ENCODE measurements around the gene RPL39L. TPM values are rescaled to one million over a fixed set of nuclear protein-coding genes. Genes with fewer than 3 reads are reported as not detected.

The RPL39L gene
- total and polyA plus RNA-seq, 5 experiments from 2014 or later = 1.2 to 11.2 (median 3.8) TPM

DNA sequence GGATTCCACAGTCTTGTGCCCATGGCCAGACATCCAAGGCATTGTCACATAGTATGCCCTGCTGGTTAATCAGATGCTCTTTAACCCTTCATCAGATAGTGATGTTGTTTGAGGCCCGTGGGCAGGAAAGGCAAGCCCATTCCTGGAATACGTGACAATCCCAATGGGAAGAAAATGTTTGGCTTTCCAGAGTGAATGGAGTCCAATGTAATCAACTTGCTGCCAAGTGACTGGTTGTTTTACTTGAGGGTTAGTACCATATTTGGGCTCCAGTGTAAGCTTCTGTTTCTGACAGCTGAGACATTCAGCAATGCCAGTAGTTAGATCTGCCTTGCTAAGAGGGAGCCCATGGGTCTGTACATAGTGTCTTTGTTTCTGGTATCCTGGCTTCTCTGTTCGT is 31.3 kb downstream of the RPL39L start:
- no peaks in the 10 kb centered on the region for H3K36me3 Mint-ChIP-seq
- H3K4me1 Mint-ChIP-seq = peaks cover 2 to 4% (median 4%) of the 10 kb centered on the region in 4 donors
- DNase-seq (no peak), ATAC-seq (no peak)
- H3K4me3 Mint-ChIP-seq = no peak overlapping the region
- H3K9me3 Mint-ChIP-seq = no peaks in the 10 kb centered on the region
- H3K27me3 Mint-ChIP-seq = no peaks in the 10 kb centered on the region
- POLR2A ChIA-PET = no interaction called here
- H3K27ac Mint-ChIP-seq = no peak overlapping the region

DNA sequence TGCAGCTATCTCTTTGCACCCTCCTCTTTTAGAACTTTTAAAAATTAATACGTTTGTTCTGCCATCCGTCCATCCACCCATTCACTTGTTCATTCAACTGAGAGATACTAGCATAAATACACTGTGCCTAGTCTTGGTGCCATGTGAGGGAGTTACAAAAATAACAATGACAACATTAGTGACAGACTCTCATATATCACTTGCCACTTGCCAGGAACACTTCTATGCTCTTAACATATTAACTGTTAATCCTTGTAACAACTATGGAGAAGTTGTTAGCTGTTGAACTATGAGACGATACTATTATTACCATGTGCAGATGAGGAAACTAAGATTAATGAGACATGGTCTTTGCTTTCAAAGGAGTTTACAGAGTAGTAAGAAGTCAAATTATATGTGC is 33.6 kb downstream of the RPL39L start:
- ATAC-seq = no peak
- POLR2A ChIA-PET = no interaction called here

DNA sequence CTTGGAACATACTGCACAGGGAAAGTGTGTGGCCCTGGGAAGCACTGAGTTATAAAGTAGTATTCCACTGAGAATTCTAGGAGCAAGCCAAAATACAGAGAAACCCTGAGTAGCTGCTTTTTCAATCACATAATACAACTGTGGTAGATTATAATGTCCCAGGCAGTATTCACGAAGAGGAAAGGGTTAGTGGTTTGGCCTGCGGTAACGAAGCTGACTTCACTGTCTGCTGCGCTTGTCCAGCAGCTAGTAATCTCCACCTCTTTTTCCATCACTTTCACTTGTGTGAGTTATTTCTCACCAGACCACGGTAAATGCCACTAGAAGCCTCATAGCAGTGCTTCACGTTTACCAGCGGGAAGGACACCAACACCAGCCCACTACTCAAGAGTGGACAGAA is 34.4 kb downstream of the RPL39L start:
- H3K4me3 Mint-ChIP-seq = no peak overlapping the region
- no peaks in the 10 kb centered on the region for H3K27me3 Mint-ChIP-seq
- ATAC-seq = no peak
- H3K9me3 Mint-ChIP-seq = no peaks in the 10 kb centered on the region
- POLR2A ChIA-PET = no interaction called here
- no peak for DNase-seq
- peaks cover 13 to 20% (median 18%) of the 10 kb centered on the region in 4 donors for H3K4me1 Mint-ChIP-seq
- H3K36me3 Mint-ChIP-seq = no peaks in the 10 kb centered on the region
- H3K27ac Mint-ChIP-seq = no peak overlapping the region

More for the DNA sequence above, 33.6 kb downstream of the RPL39L start:
- peaks cover 13 to 20% (median 18%) of the 10 kb centered on the region in 4 donors for H3K4me1 Mint-ChIP-seq
- no peaks in the 10 kb centered on the region for H3K27me3 Mint-ChIP-seq
- no peaks in the 10 kb centered on the region for H3K9me3 Mint-ChIP-seq
- no peak for DNase-seq
- H3K36me3 Mint-ChIP-seq = no peaks in the 10 kb centered on the region
- no peak overlapping the region for H3K4me3 Mint-ChIP-seq
- H3K27ac Mint-ChIP-seq = no peak overlapping the region

DNA sequence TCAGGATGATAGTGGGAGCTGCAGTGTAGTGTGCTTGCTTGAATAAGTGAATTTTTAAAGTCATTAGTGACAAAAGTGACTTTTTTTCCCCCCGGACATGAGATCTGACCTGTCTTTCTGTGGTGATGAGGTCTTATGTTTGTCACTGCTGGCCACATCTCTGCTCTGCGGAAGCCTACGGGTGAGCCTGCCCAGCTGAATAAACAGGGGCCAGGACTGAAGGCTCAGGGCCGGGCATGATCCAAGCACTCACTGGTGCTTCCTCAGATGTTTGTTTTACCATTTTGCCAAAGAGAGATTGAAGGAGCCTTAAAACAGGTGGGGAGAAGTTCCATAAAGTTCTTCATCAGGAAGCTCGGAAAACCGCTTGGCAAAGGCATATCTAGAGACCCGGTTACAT is 35.0 kb downstream of the RPL39L start:
- H3K9me3 Mint-ChIP-seq = no peaks in the 10 kb centered on the region
- peaks cover 13 to 20% (median 18%) of the 10 kb centered on the region in 4 donors for H3K4me1 Mint-ChIP-seq
- H3K27ac Mint-ChIP-seq = no peak overlapping the region
- no peak for ATAC-seq
- POLR2A ChIA-PET = no interaction called here
- no peak overlapping the region for H3K4me3 Mint-ChIP-seq
- H3K36me3 Mint-ChIP-seq = no peaks in the 10 kb centered on the region
- no peaks in the 10 kb centered on the region for H3K27me3 Mint-ChIP-seq
- DNase-seq = no peak

DNA sequence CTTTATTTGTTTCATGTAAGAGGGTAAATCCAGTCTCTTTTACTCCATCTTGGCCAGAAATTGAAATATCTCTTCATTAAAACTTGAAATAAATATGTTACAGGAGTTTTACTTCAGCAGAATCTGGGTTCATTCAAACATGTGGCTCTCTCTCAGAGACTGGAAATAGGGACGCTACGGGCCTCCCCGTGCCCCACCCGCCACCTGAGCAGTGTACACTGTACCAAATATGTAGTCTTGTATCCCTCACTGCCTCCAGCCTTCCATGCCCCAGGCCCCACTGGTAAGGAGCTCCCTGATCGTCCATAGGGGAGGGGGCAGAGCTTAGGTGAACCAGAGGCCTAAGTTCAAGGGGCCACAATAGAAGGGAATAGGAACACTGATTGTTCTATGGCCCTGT is 36.0 kb downstream of the RPL39L start:
- Mint-ChIP-seq H3K27me3 (no peaks in the 10 kb centered on the region), H3K4me3 (no peak overlapping the region), H3K36me3 (peaks cover 0 to 2% (median 0%) of the 10 kb centered on the region in 3 donors), H3K27ac (peak overlapping the region in 1 of 10 donors; percentile 89), H3K4me1 (peaks cover 13 to 22% (median 18%) of the 10 kb centered on the region in 4 donors), H3K9me3 (peaks cover 0 to 7% (median 0%) of the 10 kb centered on the region in 9 donors)
- ATAC-seq (no peak), DNase-seq (no peak)
- POLR2A ChIA-PET = interaction anchor here (1.2 kb wide), 1 partner anchor 18 kb away, joined by 3 read pairs; no protein-coding TSS in a partner anchor

DNA sequence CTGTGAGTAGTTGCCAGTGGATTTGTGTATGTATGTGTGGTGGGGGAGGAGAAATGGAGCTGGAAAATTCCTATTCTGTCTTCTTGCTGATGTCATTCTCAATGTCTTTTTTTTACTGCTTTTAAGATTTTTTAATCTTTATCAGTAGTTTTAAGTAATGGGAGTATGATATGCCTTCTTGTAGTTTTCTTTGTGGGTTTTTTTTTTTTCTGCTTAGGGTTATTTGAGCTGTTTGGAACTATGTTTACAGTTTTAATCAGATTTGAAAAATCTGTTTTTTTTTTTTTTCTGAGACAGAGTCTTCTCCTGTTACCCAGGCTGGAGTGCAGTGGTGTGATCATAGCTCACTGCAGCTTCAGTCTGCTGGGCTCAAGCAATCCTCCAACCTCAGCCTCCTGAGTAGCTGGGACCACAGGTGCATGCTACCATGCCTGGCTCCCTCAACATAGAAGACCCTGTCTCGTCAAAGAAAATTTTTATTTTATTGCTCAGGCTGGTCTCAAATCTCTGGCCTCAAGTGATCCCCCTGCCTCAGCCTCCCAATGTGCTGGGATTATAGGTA is 37.1 kb downstream of the RPL39L start:
- peaks cover 0 to 18% (median 5%) of the 10 kb centered on the region in 9 donors for H3K9me3 Mint-ChIP-seq
- H3K4me3 Mint-ChIP-seq = peak overlapping the region; percentile 53 to 84 (median 74)
- H3K36me3 Mint-ChIP-seq = peaks cover 0 to 9% (median 9%) of the 10 kb centered on the region in 3 donors
- POLR2A ChIA-PET = interaction anchor here (0.7 to 2.1 kb wide), 6 partner anchors 11 to 193 kb away, joined by 3 to 6 read pairs (median 4); no protein-coding TSS in a partner anchor
- peak overlapping the region; percentile 44 to 89 (median 85) for H3K27ac Mint-ChIP-seq
- peaks cover 13 to 25% (median 19%) of the 10 kb centered on the region in 4 donors for H3K4me1 Mint-ChIP-seq
- H3K27me3 Mint-ChIP-seq = no peaks in the 10 kb centered on the region
- ATAC-seq (no peak), DNase-seq (no peak)

DNA sequence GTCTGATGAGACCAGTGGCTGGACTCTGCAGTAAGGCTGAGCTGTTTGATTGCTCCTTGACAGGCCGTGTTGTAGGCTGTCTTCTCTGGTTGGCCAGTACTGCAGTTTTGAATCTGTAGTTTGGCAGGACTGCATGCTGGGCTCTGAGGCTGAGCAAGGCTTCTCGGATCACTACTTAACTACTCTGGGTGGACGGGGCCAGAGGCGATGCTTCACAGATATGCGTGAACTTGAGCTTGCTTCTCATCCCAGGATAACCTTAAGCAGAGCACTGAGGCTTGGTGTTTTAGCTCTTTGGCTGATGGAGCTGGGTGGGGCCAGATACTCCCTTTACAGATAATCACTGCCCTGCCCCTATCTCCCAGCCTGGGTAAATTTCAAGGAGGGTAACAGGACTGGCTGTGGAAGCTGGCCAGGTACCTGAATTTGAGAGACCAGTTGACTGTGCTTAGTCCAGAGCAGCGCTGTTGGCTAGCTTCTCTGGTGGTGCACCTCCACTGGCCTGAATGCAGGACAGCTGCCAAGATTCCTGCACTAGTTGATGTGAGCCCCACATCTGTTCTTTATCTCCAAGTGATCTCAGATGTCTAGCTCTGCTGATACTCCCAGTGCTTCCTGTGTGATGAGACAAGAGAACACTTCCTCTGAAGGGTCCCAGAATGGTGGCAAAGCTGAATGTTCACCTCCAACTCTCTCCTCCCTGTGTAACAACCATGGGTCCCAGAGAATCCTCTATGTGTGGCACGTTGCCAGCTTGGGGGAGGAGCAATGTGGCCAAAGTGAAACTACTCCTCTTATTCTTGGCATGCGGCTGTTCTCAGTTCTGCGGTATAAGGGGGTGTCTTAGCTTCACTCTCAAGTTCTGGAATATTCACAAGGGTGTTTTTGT is 37.9 kb downstream of the RPL39L start:
- POLR2A ChIA-PET = interaction anchor here (0.6 to 2.1 kb wide), 6 partner anchors 12 to 170 kb away, joined by 3 to 6 read pairs (median 4); no protein-coding TSS in a partner anchor
- H3K27ac Mint-ChIP-seq = peak overlapping the region; percentile 44 to 89 (median 85)

DNA sequence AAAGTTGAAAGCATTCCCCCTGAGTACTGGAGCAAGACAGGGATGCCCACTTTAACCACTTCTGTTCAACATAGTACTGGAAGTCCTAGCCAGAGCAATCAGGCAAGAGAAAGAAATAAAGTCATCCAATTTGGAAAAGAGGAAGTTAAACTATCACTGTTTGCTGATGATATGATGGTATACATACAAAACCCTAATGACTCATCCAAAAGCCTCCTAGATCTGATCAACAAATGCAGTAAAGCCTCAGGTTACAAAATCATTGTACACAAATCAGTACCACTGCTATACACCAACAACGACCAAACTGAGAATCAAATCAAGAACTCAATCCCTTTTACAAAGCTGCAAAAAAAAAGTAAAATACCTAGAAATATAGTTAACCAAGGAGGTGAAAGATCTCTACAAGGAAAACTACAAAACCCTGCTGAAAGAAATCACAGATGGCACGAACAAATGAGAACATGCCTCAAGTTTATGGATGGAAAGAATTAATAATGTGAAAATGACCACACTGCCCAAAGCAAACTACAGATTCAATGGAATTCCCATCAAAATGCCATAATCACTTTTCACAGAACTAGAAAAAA is 40.3 kb downstream of the RPL39L start:
- Mint-ChIP-seq H3K27ac (no peak overlapping the region), H3K4me1 (peaks cover 11 to 28% (median 18%) of the 10 kb centered on the region in 4 donors), H3K27me3 (no peaks in the 10 kb centered on the region), H3K4me3 (no peak overlapping the region), H3K36me3 (peaks cover 0 to 15% (median 12%) of the 10 kb centered on the region in 3 donors), H3K9me3 (peaks cover 4 to 42% (median 11%) of the 10 kb centered on the region in 9 donors)
- POLR2A ChIA-PET = no interaction called here
- ATAC-seq (no peak), DNase-seq (no peak)

More for the DNA sequence above, 37.9 kb downstream of the RPL39L start:
- ATAC-seq (peak; percentile 82 to 84), DNase-seq (peak; percentile 26 to 68 (median 44))
- Mint-ChIP-seq H3K4me1 (peaks cover 13 to 29% (median 19%) of the 10 kb centered on the region in 4 donors), H3K9me3 (peaks cover under 1 to 25% (median 7%) of the 10 kb centered on the region in 9 donors), H3K4me3 (peak overlapping the region; percentile 53 to 84 (median 74)), H3K27me3 (no peaks in the 10 kb centered on the region), H3K36me3 (peaks cover 0 to 13% (median 12%) of the 10 kb centered on the region in 3 donors)

DNA sequence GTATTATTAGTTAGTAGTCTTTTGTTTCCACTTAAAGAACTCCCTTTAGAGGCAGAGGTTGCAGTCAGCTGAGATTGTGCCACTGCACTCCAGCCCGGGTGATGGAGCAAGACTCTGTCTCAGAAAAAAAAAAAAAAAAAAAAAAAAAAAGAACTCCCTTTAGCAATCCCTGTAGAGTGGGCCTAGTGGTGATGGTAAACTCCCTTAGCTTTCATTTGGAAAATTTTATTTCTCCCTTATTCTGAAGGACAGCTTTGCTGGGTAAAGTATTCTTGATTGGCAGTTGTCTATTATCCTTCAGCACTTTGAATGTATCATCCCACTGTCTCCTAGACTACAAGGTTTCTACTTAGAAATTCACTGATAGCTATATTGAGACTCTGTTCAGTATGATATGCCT is 46.0 kb downstream of the RPL39L start:
- ATAC-seq = no peak
- POLR2A ChIA-PET = no interaction called here
- DNase-seq = no peak
- H3K4me1 Mint-ChIP-seq = peaks cover 0 to 7% (median under 1%) of the 10 kb centered on the region in 4 donors
- no peak overlapping the region for H3K4me3 Mint-ChIP-seq
- H3K27me3 Mint-ChIP-seq = no peaks in the 10 kb centered on the region
- H3K9me3 Mint-ChIP-seq = peaks cover 12 to 73% (median 25%) of the 10 kb centered on the region in 9 donors
- no peak overlapping the region for H3K27ac Mint-ChIP-seq
- peaks cover 0 to 33% (median 21%) of the 10 kb centered on the region in 3 donors for H3K36me3 Mint-ChIP-seq

DNA sequence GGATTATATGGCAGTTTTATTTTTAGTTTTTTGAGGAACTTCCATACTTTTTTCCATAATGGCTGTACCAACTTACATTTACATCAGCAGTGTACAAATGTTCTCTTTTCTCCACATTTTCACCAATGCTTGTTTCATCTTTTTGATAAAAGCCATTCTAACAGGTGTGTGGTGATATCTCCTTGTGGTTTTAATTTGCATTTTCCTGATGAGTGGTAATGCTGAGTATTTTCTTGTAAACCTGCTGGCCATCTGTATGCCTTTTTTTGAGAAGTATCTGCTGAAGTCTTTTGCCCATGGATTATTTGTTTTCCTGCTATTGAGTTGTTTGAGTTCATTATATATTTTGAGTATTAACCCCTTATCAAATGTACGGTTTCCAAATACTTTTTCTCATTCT is 50.6 kb downstream of the RPL39L start:
- ATAC-seq (no peak), DNase-seq (no peak)
- POLR2A ChIA-PET = no interaction called here
- Mint-ChIP-seq H3K9me3 (peaks cover 6 to 52% (median 21%) of the 10 kb centered on the region in 9 donors), H3K4me1 (peaks cover 3 to 13% (median 10%) of the 10 kb centered on the region in 4 donors), H3K27ac (no peak overlapping the region), H3K27me3 (no peaks in the 10 kb centered on the region), H3K4me3 (no peak overlapping the region), H3K36me3 (peaks cover 0 to 32% (median 19%) of the 10 kb centered on the region in 3 donors)

DNA sequence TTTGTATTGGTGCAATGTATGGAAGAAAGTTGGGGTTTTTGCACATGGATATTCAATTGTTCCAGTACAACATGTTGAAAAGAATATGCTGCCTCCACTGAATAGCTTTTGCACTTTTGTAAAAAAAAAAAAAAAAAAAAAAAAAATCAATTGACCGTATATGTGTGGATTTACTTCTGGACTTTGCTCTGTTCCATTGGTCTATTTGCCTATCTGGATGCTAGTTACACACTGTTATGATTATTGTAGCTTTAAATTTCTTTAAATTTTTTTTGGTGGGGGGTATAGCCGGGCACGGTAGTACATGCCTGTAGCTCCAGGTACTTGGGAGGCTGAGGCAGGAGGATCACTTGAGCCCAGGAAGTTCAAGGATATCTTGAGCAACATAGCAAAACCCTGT is 52.5 kb downstream of the RPL39L start:
- no peak overlapping the region for H3K27ac Mint-ChIP-seq
- no peak overlapping the region for H3K4me3 Mint-ChIP-seq
- H3K36me3 Mint-ChIP-seq = peaks cover 2 to 29% (median 17%) of the 10 kb centered on the region in 3 donors
- peaks cover 5 to 18% (median 10%) of the 10 kb centered on the region in 4 donors for H3K4me1 Mint-ChIP-seq
- ATAC-seq (no peak), DNase-seq (no peak)
- H3K9me3 Mint-ChIP-seq = peaks cover 2 to 48% (median 15%) of the 10 kb centered on the region in 9 donors
- H3K27me3 Mint-ChIP-seq = no peaks in the 10 kb centered on the region
- POLR2A ChIA-PET = interaction anchor here (0.6 kb wide), 1 partner anchor 42 kb away, joined by 4 read pairs; no protein-coding TSS in a partner anchor

DNA sequence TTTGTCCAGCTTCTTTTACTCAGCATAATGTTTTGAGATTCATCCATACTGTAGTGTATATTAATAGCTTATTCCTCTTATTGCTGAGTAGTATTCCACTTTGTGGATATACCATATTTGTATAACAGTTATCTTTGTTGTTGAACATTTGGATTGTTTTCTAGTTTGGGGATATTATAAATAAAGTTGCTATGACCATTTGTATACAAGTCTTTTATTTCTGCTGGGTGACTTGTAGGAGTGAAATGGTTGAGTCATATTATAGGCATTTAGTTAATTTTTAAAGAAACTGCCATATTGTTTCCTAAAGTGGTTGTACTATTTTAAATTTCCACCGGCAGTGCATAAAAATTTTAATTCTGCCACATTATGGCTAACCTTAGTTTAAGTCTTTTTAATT is 53.4 kb downstream of the RPL39L start:
- peaks cover 5 to 18% (median 10%) of the 10 kb centered on the region in 4 donors for H3K4me1 Mint-ChIP-seq
- peaks cover 2 to 27% (median 17%) of the 10 kb centered on the region in 3 donors for H3K36me3 Mint-ChIP-seq
- ATAC-seq (no peak), DNase-seq (no peak)
- H3K9me3 Mint-ChIP-seq = peaks cover 2 to 43% (median 13%) of the 10 kb centered on the region in 9 donors
- POLR2A ChIA-PET = interaction anchor here (0.7 to 2.9 kb wide), 4 partner anchors 9 to 301 kb away, joined by 5 to 11 read pairs (median 6); no protein-coding TSS in a partner anchor
- H3K27me3 Mint-ChIP-seq = no peaks in the 10 kb centered on the region
- H3K27ac Mint-ChIP-seq = no peak overlapping the region
- H3K4me3 Mint-ChIP-seq = no peak overlapping the region
